Bronchial epithelial cell (primary cell): ENCODE data around the gene CDC42. TPM values are rescaled to one million over a fixed set of nuclear protein-coding genes. Genes with fewer than 3 reads are reported as not detected.

Experiments
- DNase-seq: peaks from one replicate; pipeline ENCODE4 v3.0.0-alpha.2; 2010; ENCODE audit warnings: low read depth
- FAIRE-seq: peaks from 2 replicates; lab custom pipeline; 2011; peaks lifted over from hg19 to GRCh38; lab: Jason Lieb, UNC
- H3K27me3 ChIP-seq: 2 replicates; pipeline ENCODE4 v1.5.1; 2011; ENCODE audit warnings: low read length; ENCODE audit not compliant: control insufficient read depth, insufficient read depth
- H3K36me3 ChIP-seq: 2 replicates; pipeline ENCODE4 v1.5.1; 2011; ENCODE audit warnings: low read length; ENCODE audit not compliant: control insufficient read depth, insufficient read depth
- H3K4me3 ChIP-seq: 2 replicates; pipeline ENCODE4 v1.5.1; 2011; ENCODE audit warnings: mild to moderate bottlenecking, low read depth, low read length, control low read depth
- CTCF ChIP-seq: IDR thresholded peaks from 2 replicates; pipeline ENCODE4 v1.5.1; 2011; ENCODE audit warnings: mild to moderate bottlenecking, moderate library complexity, low read length, control low read depth, inconsistent platforms; ENCODE audit not compliant: insufficient read depth, severe bottlenecking
- total RNA-seq: library from RNA; depleted of rRNA; stranded (reverse); fragments of >200 nt; gene quantifications from 2 replicates; pipeline ENCODE4 v1.2.1, GENCODE V29; 2014

The CDC42 gene
- total RNA-seq, 1 donor from 2014 or later: 408 TPM

GRCh38 chr1:22114083-22115012 lies 61.8 kb downstream of the CDC42 start:
- DNase-seq (no peak), FAIRE-seq (peak; percentile 43)
- Histone ChIP-seq H3K27me3 (no peaks in the 10 kb centered on the region), H3K36me3 (peaks cover 17% of the 10 kb centered on the region), H3K4me3 (no peak overlapping the region)
- no peak for TF ChIP-seq CTCF

GRCh38 chr1:22115286-22115685 lies 62.8 kb downstream of the CDC42 start:
- DNase-seq: no peak

GRCh38 chr1:22117238-22117637 lies 64.7 kb downstream of the CDC42 start:
- Histone ChIP-seq H3K4me3 (no peak overlapping the region), H3K36me3 (peaks cover 12% of the 10 kb centered on the region), H3K27me3 (no peaks in the 10 kb centered on the region)
- FAIRE-seq: no peak
- TF ChIP-seq CTCF: no peak
- DNase-seq: no peak

More at GRCh38 chr1:22115286-22115685, 62.8 kb downstream of the CDC42 start:
- no peak overlapping the region for H3K4me3 ChIP-seq
- no peak for TF ChIP-seq CTCF
- H3K36me3 ChIP-seq: peaks cover 17% of the 10 kb centered on the region
- FAIRE-seq: no peak
- no peaks in the 10 kb centered on the region for H3K27me3 ChIP-seq

GRCh38 chr1:22117851-22118250 lies 65.3 kb downstream of the CDC42 start:
- Histone ChIP-seq H3K36me3 (peaks cover 10% of the 10 kb centered on the region), H3K27me3 (no peaks in the 10 kb centered on the region), H3K4me3 (no peak overlapping the region)
- no peak for FAIRE-seq
- DNase-seq: no peak
- TF ChIP-seq CTCF: no peak

GRCh38 chr1:22118291-22118992 lies 65.9 kb downstream of the CDC42 start:
- FAIRE-seq (no peak), DNase-seq (no peak)
- Histone ChIP-seq H3K4me3 (no peak overlapping the region), H3K36me3 (peaks cover 10% of the 10 kb centered on the region), H3K27me3 (no peaks in the 10 kb centered on the region)
- no peak for TF ChIP-seq CTCF
